WTC11 (cell line): ENCODE data around the gene CD86. TPM values are rescaled to one million over a fixed set of nuclear protein-coding genes. Genes with fewer than 3 reads are reported as not detected.

Experiments used
- ATAC-seq: fragments of 200-7000 bp; cut with Tn5 transposase; 2 replicates; pipeline ENCODE4 v1.10.0; 2021; ENCODE audit warnings: mild to moderate bottlenecking, moderate library complexity
- CTCF ChIA-PET: fragments of 300-600 bp; sonication (Branson Sonifier 250); formaldehyde crosslinking; loops from one replicate; lab custom pipeline; 2021; ENCODE audit warnings: antibody characterized with exemption; lab: Charles Lee
- POLR2A ChIA-PET: fragments of 350-600 bp; sonication (Branson Sonifier 250); formaldehyde crosslinking; loops from one replicate; lab custom pipeline; 2021; ENCODE audit warnings: antibody characterized with exemption; lab: Charles Lee
- DNase-seq: peaks from one replicate; pipeline ENCODE4 v3.0.0; 2021; ENCODE audit warnings: low spot score
- H3K27ac Mint-ChIP-seq: 2 replicates; pipeline ENCODE4 v1.8.0; 2021; ENCODE audit warnings: mixed read lengths
- H3K27me3 Mint-ChIP-seq: 2 replicates; pipeline ENCODE4 v1.8.0; 2021; ENCODE audit warnings: low read depth, mild to moderate bottlenecking, moderate library complexity, mixed read lengths
- H3K36me3 Mint-ChIP-seq: 2 replicates; pipeline ENCODE4 v1.8.0; 2021; ENCODE audit warnings: mixed read lengths
- H3K4me1 Mint-ChIP-seq: 2 replicates; pipeline ENCODE4 v1.8.0; 2022; ENCODE audit warnings: mixed read lengths
- H3K4me3 Mint-ChIP-seq: 2 replicates; pipeline ENCODE4 v1.8.0; 2021; ENCODE audit warnings: mild to moderate bottlenecking, moderate library complexity, mixed read lengths
- H3K9me3 Mint-ChIP-seq: 2 replicates; pipeline ENCODE4 v1.8.0; 2021; ENCODE audit warnings: mixed read lengths
- ATF6 ChIP-seq: sonication (generic); formaldehyde crosslinking; IDR thresholded peaks from 2 replicates; pipeline ENCODE4 v1.8.1; 2023; ENCODE audit warnings: mild to moderate bottlenecking, missing genetic modification reagents
- CTCF ChIP-seq: fragments of 200-600 bp; IDR thresholded peaks from 2 replicates; pipeline ENCODE4 v1.8.0; 2022; ENCODE audit warnings: antibody characterized with exemption
- E2F1 ChIP-seq: sonication (generic); formaldehyde crosslinking; IDR thresholded peaks from 2 replicates; pipeline ENCODE4 v1.8.0; 2022; ENCODE audit warnings: mild to moderate bottlenecking, missing genetic modification reagents
- GABPB1 ChIP-seq: sonication (generic); formaldehyde crosslinking; IDR thresholded peaks from 2 replicates; pipeline ENCODE4 v1.8.1; 2023; ENCODE audit warnings: mild to moderate bottlenecking, missing genetic modification reagents
- JAZF1 ChIP-seq: fragments of 250-450 bp; sonication (Bioruptor Pico); IDR thresholded peaks from 2 replicates; pipeline ENCODE4 v1.9.0; 2021; ENCODE audit warnings: moderate library complexity, mild to moderate bottlenecking, inconsistent platforms
- JUN ChIP-seq: sonication (generic); formaldehyde crosslinking; IDR thresholded peaks from 2 replicates; pipeline ENCODE4 v1.8.0; 2023; ENCODE audit warnings: mild to moderate bottlenecking, missing genetic modification reagents
- MLX ChIP-seq: sonication (generic); formaldehyde crosslinking; IDR thresholded peaks from 2 replicates; pipeline ENCODE4 v1.8.1; 2023; ENCODE audit warnings: mild to moderate bottlenecking, missing genetic modification reagents, moderate library complexity
- NFYB ChIP-seq: sonication (generic); formaldehyde crosslinking; conservative IDR thresholded peaks from 2 replicates; pipeline ENCODE4 v1.8.0; 2022; ENCODE audit warnings: low read depth, missing genetic modification reagents
- NR1H2 ChIP-seq: sonication (generic); formaldehyde crosslinking; IDR thresholded peaks from 2 replicates; pipeline ENCODE4 v1.9.0; 2021; ENCODE audit warnings: mild to moderate bottlenecking, moderate library complexity, missing genetic modification reagents
- STAT6 ChIP-seq: sonication (generic); formaldehyde crosslinking; conservative IDR thresholded peaks from 2 replicates; pipeline ENCODE4 v1.8.1; 2023; ENCODE audit warnings: mild to moderate bottlenecking, low read depth, missing genetic modification reagents, moderate library complexity
- TEAD4 ChIP-seq: sonication (generic); formaldehyde crosslinking; IDR thresholded peaks from 2 replicates; pipeline ENCODE4 v1.8.0; 2022; ENCODE audit warnings: mild to moderate bottlenecking, missing genetic modification reagents
- ZNF281 ChIP-seq: sonication (generic); formaldehyde crosslinking; IDR thresholded peaks from 2 replicates; pipeline ENCODE4 v1.8.0; 2023; ENCODE audit warnings: mild to moderate bottlenecking, missing genetic modification reagents
- ZNF317 ChIP-seq: sonication (generic); formaldehyde crosslinking; IDR thresholded peaks from 2 replicates; pipeline ENCODE4 v1.8.1; 2023; ENCODE audit warnings: low read depth, mild to moderate bottlenecking, moderate library complexity, missing genetic modification reagents, borderline replicate concordance
- ZNF416 ChIP-seq: fragments of 250-450 bp; sonication (Bioruptor Pico); IDR thresholded peaks from 2 replicates; pipeline ENCODE4 v1.9.0; 2021; ENCODE audit warnings: mild to moderate bottlenecking, inconsistent platforms
- ZNF423 ChIP-seq: fragments of 250-450 bp; sonication (Bioruptor Pico); IDR thresholded peaks from 2 replicates; pipeline ENCODE4 v2.1.2; 2022; ENCODE audit warnings: mild to moderate bottlenecking, moderate library complexity
- total RNA-seq: library from RNA; stranded (reverse); gene quantifications from 3 replicates; pipeline ENCODE4 v1.2.3, GENCODE V29; 2021
- TF ChIP-seq, protein P1 (sequence below): fragments of 250-450 bp; sonication (Bioruptor Pico); IDR thresholded peaks from 2 replicates; pipeline ENCODE4 v1.9.0; 2021; ENCODE audit warnings: mild to moderate bottlenecking
- TF ChIP-seq, protein P2 (sequence below): sonication (generic); formaldehyde crosslinking; IDR thresholded peaks from 2 replicates; pipeline ENCODE4 v1.8.1; 2022; ENCODE audit warnings: mild to moderate bottlenecking, moderate library complexity, missing genetic modification reagents
- TF ChIP-seq, protein P3 (sequence below): sonication (generic); formaldehyde crosslinking; IDR thresholded peaks from 2 replicates; pipeline ENCODE4 v1.8.0; 2023; ENCODE audit warnings: missing genetic modification reagents

Gene CD86
- total RNA-seq, 1 experiment from 2014 or later: 0.61 TPM

- POLR2A ChIA-PET: no interaction called here
- H3K9me3 Mint-ChIP-seq: peaks cover 5% of the 10 kb centered on the region
- TF ChIP-seq, protein P1, sequence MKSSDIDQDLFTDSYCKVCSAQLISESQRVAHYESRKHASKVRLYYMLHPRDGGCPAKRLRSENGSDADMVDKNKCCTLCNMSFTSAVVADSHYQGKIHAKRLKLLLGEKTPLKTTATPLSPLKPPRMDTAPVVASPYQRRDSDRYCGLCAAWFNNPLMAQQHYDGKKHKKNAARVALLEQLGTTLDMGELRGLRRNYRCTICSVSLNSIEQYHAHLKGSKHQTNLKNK (CRISPR knock-in tag): no peak
- no peak for TF ChIP-seq JAZF1 (CRISPR knock-in tag)
- no peak for TF ChIP-seq MLX (CRISPR knock-in tag)
- TF ChIP-seq, protein P2, sequence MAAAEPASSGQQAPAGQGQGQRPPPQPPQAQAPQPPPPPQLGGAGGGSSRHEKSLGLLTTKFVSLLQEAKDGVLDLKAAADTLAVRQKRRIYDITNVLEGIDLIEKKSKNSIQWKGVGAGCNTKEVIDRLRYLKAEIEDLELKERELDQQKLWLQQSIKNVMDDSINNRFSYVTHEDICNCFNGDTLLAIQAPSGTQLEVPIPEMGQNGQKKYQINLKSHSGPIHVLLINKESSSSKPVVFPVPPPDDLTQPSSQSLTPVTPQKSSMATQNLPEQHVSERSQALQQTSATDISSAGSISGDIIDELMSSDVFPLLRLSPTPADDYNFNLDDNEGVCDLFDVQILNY (CRISPR knock-in tag): no peak
- TF ChIP-seq TEAD4 (CRISPR knock-in tag): no peak
- no peak for TF ChIP-seq ZNF317 (CRISPR knock-in tag)
- no peak for TF ChIP-seq NFYB (CRISPR knock-in tag)
- TF ChIP-seq CTCF: no peak
- no peak for TF ChIP-seq GABPB1
- no peak for TF ChIP-seq NR1H2
- no peak for TF ChIP-seq ZNF423 (CRISPR knock-in tag)
- no peak for TF ChIP-seq ZNF416 (CRISPR knock-in tag)
- TF ChIP-seq JUN (CRISPR knock-in tag): no peak
- no peak for TF ChIP-seq E2F1 (CRISPR knock-in tag)
- no peak for TF ChIP-seq ZNF281 (CRISPR knock-in tag)
- TF ChIP-seq ATF6 (CRISPR knock-in tag): no peak
- TF ChIP-seq, protein P3, sequence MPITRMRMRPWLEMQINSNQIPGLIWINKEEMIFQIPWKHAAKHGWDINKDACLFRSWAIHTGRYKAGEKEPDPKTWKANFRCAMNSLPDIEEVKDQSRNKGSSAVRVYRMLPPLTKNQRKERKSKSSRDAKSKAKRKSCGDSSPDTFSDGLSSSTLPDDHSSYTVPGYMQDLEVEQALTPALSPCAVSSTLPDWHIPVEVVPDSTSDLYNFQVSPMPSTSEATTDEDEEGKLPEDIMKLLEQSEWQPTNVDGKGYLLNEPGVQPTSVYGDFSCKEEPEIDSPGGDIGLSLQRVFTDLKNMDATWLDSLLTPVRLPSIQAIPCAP: no peak
- no peak for TF ChIP-seq STAT6 (CRISPR knock-in tag)
- no peak for ATAC-seq
- CTCF ChIA-PET: no interaction called here
- no peak overlapping the region for H3K4me3 Mint-ChIP-seq
- DNase-seq: no peak
- H3K27ac Mint-ChIP-seq: no peak overlapping the region
- H3K27me3 Mint-ChIP-seq: no peaks in the 10 kb centered on the region
- no peaks in the 10 kb centered on the region for H3K36me3 Mint-ChIP-seq
- no peaks in the 10 kb centered on the region for H3K4me1 Mint-ChIP-seq
Observed at GRCh38 chr3:122091602-122092295, 36.6 kb downstream of the CD86 start.
